HepG2 (cell line): ENCODE measurements around the gene CCL22. TPM values are rescaled to one million over a fixed set of nuclear protein-coding genes. Genes with fewer than 3 reads are reported as not detected.

Experiments used
- ATRX ChIP-seq: sonication (generic); formaldehyde crosslinking; IDR thresholded peaks from 2 replicates; pipeline ENCODE4 v1.4.0; 2020; ENCODE audit warnings: missing genetic modification reagents, borderline replicate concordance
- CHD2 ChIP-seq: IDR thresholded peaks from 2 replicates; pipeline ENCODE4 v1.6.1; 2011; ENCODE audit warnings: low read depth, low read length, improper control_type of control experiment
- HOXA5 ChIP-seq: sonication (generic); formaldehyde crosslinking; IDR thresholded peaks from 2 replicates; pipeline ENCODE4 v1.4.0; 2020; ENCODE audit warnings: missing genetic modification reagents
- KIAA2018 ChIP-seq: sonication (generic); formaldehyde crosslinking; IDR thresholded peaks from 2 replicates; pipeline ENCODE4 v1.5.0; 2020; ENCODE audit warnings: mild to moderate bottlenecking, missing genetic modification reagents, borderline replicate concordance
- MIER3 ChIP-seq: IDR thresholded peaks from 2 replicates; pipeline ENCODE4 v1.6.1; 2016; ENCODE audit warnings: missing compliant biosample characterization, borderline replicate concordance
- NONO ChIP-seq, 2 experiments: fragments of 450-650 bp in 1 of 2; sonication (generic) in 1 of 2; formaldehyde crosslinking in 1 of 2; IDR thresholded peaks in 1 of 2; conservative IDR thresholded peaks in 1 of 2; 2 replicates each; pipeline versions ENCODE4 v1.6.1 to v1.8.0; 2017 to 2022; ENCODE audit warnings: mild to moderate bottlenecking in 1 of 2, missing genetic modification reagents in 1 of 2, moderate library complexity in 1 of 2
- PRPF4 ChIP-seq: fragments of 200-400 bp; formaldehyde crosslinking; IDR thresholded peaks from 2 replicates; pipeline ENCODE4 v1.6.1; 2016; ENCODE audit warnings: low read length, low read depth; ENCODE audit not compliant: poor library complexity, severe bottlenecking
- SIN3A ChIP-seq: IDR thresholded peaks from 2 replicates; pipeline ENCODE4 v1.6.1; 2011; ENCODE audit warnings: low read depth, mild to moderate bottlenecking, control low read depth, low read length, borderline replicate concordance
- WIZ ChIP-seq: sonication (generic); formaldehyde crosslinking; IDR thresholded peaks from 2 replicates; pipeline ENCODE4 v1.5.1; 2020; ENCODE audit warnings: mild to moderate bottlenecking, missing genetic modification reagents
- ZFP36L1 ChIP-seq: sonication (generic); formaldehyde crosslinking; IDR thresholded peaks from 2 replicates; pipeline ENCODE4 v1.8.0; 2022; ENCODE audit warnings: mild to moderate bottlenecking, missing genetic modification reagents, moderate library complexity
- ZNF589 ChIP-seq: sonication (generic); formaldehyde crosslinking; conservative IDR thresholded peaks from 2 replicates; pipeline ENCODE4 v1.8.0; 2022; ENCODE audit warnings: mild to moderate bottlenecking, moderate library complexity, missing genetic modification reagents
- polyA plus RNA-seq, 8 experiments: library from polyadenylated mRNA; depleted of rRNA in 3 of 8; stranded (reverse) in 7 of 8; unstranded in 1 of 8; fragments of >200 nt; fragmentation: Illumina TruSeq in 4 of 8; extraction: Trizol in 4 of 8; gene quantifications; 2 replicates each; pipeline versions ENCODE4 v1.2.1 to v1.2.3, GENCODE V29; 2011 to 2016; ENCODE audit warnings: low read depth in 4 of 8, missing spikeins in 1 of 8, mixed read lengths in 1 of 8; ENCODE audit not compliant: insufficient read depth in 1 of 8
- total RNA-seq, 5 experiments: library from RNA; depleted of rRNA; stranded (reverse); fragments of >200 nt; fragmentation: Illumina TruSeq; extraction: Trizol; gene quantifications; 2 replicates each; pipeline ENCODE4 v1.2.3, GENCODE V29; 2016; ENCODE audit warnings: low read depth in 1 of 5
- TF ChIP-seq, protein P1 (sequence below): sonication (generic); formaldehyde crosslinking; IDR thresholded peaks from 2 replicates; pipeline ENCODE4 v1.5.0; 2020; ENCODE audit warnings: mild to moderate bottlenecking, missing genetic modification reagents
- TF ChIP-seq, protein P2 (sequence below): sonication (generic); formaldehyde crosslinking; IDR thresholded peaks from 2 replicates; pipeline ENCODE4 v1.4.0; 2020; ENCODE audit warnings: mild to moderate bottlenecking, low read depth, missing genetic modification reagents
- TF ChIP-seq, protein P3 (sequence below): sonication (generic); formaldehyde crosslinking; conservative IDR thresholded peaks from 2 replicates; pipeline ENCODE4 v1.8.0; 2022; ENCODE audit warnings: missing genetic modification reagents

Gene CCL22
- total and polyA plus RNA-seq, 2 of the 13 experiments (the other 11 are each of a cell fraction or from before 2014, with no cell fraction given), result not detected

DNA sequence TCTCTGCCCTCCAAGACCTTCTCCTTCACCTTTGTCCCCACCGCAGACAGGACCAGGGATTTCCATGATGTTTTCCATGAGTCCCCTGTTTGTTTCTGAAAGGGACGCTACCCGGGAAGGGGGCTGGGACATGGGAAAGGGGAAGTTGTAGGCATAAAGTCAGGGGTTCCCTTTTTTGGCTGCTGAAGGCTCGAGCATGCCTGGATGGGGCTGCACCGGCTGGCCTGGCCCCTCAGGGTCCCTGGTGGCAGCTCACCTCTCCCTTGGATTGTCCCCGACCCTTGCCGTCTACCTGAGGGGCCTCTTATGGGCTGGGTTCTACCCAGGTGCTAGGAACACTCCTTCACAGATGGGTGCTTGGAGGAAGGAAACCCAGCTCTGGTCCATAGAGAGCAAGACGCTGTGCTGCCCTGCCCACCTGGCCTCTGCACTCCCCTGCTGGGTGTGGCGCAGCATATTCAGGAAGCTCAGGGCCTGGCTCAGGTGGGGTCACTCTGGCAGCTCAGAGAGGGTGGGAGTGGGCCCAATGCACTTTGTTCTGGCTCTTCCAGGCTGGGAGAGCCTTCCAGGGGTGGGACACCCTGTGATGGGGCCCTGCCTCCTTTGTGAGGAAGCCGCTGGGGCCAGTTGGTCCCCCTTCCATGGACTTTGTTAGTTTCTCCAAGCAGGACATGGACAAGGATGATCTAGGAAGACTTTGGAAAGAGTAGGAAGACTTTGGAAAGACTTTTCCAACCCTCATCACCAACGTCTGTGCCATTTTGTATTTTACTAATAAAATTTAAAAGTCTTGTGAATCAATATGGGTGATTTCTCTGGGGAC lies 25.9 kb downstream of the CCL22 start (continued):
- TF ChIP-seq ATRX (CRISPR knock-in tag) (no peak), SIN3A (no peak), CHD2 (no peak), ZFP36L1 (no peak), PRPF4 (no peak), HOXA5 (no peak), ZNF589 (CRISPR knock-in tag) (no peak), NONO (IDR thresholded peaks at IDR 0.05) (no peak), NONO (CRISPR knock-in tag; conservative IDR thresholded peaks at IDR 0.05) (peak; percentile 88), KIAA2018 (0 out of 2 replicates have a peak, but pooled peaks have one; percentile 21), MIER3 (CRISPR knock-in tag) (no peak), WIZ (peak; percentile 29; the same call in 1 of the 2 replicates)
- TF ChIP-seq, protein P1, sequence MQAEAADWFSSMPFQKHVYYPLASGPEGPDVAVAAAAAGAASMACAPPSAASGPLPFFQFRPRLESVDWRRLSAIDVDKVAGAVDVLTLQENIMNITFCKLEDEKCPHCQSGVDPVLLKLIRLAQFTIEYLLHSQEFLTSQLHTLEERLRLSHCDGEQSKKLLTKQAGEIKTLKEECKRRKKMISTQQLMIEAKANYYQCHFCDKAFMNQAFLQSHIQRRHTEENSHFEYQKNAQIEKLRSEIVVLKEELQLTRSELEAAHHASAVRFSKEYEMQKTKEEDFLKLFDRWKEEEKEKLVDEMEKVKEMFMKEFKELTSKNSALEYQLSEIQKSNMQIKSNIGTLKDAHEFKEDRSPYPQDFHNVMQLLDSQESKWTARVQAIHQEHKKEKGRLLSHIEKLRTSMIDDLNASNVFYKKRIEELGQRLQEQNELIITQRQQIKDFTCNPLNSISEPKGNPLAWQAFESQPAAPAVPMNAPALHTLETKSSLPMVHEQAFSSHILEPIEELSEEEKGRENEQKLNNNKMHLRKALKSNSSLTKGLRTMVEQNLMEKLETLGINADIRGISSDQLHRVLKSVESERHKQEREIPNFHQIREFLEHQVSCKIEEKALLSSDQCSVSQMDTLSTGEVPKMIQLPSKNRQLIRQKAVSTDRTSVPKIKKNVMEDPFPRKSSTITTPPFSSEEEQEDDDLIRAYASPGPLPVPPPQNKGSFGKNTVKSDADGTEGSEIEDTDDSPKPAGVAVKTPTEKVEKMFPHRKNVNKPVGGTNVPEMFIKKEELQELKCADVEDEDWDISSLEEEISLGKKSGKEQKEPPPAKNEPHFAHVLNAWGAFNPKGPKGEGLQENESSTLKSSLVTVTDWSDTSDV (CRISPR knock-in tag), result no peak
- TF ChIP-seq, protein P2, sequence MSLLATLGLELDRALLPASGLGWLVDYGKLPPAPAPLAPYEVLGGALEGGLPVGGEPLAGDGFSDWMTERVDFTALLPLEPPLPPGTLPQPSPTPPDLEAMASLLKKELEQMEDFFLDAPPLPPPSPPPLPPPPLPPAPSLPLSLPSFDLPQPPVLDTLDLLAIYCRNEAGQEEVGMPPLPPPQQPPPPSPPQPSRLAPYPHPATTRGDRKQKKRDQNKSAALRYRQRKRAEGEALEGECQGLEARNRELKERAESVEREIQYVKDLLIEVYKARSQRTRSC (CRISPR knock-in tag), result no peak
- TF ChIP-seq, protein P3, sequence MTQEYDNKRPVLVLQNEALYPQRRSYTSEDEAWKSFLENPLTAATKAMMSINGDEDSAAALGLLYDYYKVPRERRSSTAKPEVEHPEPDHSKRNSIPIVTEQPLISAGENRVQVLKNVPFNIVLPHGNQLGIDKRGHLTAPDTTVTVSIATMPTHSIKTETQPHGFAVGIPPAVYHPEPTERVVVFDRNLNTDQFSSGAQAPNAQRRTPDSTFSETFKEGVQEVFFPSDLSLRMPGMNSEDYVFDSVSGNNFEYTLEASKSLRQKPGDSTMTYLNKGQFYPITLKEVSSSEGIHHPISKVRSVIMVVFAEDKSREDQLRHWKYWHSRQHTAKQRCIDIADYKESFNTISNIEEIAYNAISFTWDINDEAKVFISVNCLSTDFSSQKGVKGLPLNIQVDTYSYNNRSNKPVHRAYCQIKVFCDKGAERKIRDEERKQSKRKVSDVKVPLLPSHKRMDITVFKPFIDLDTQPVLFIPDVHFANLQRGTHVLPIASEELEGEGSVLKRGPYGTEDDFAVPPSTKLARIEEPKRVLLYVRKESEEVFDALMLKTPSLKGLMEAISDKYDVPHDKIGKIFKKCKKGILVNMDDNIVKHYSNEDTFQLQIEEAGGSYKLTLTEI (CRISPR knock-in tag), result no peak
